HL-60 (cell line): ENCODE data around the gene NPAS1.

Experiments
- DNase-seq, 2 experiments: peaks; one replicate each; pipeline ENCODE4 v3.0.0-alpha.2; 2010 to 2020; ENCODE audit warnings: low read depth in 1 of 2, low spot score in 1 of 2
- H3K27ac ChIP-seq: fragments of 250-450 bp; sonication (Bioruptor Pico); replicated peaks from 2 replicates; pipeline ENCODE4 v1.5.1; 2020; ENCODE audit warnings: mild to moderate bottlenecking, moderate library complexity
- H3K27me3 ChIP-seq: fragments of 250-450 bp; sonication (Bioruptor Pico); 2 replicates; pipeline ENCODE4 v1.5.1; 2021; ENCODE audit warnings: mild to moderate bottlenecking, moderate library complexity; ENCODE audit not compliant: insufficient read depth, poor library complexity, severe bottlenecking
- H3K4me3 ChIP-seq: replicated peaks from 2 replicates; pipeline ENCODE4 v1.5.1; 2011; ENCODE audit warnings: mild to moderate bottlenecking, control low read depth, low read length; ENCODE audit not compliant: insufficient read depth
- CTCF ChIP-seq: IDR thresholded peaks from one replicate; pipeline ENCODE4 v1.5.1; 2011; ENCODE audit warnings: low read length, control low read depth, inconsistent platforms; ENCODE audit not compliant: insufficient read depth
- GABPA ChIP-seq: IDR thresholded peaks from 2 replicates; pipeline ENCODE4 v1.6.1; 2012; ENCODE audit warnings: low read depth
- POLR2AphosphoS5 ChIP-seq: IDR thresholded peaks from 2 replicates; pipeline ENCODE4 v1.6.1; 2012; ENCODE audit warnings: low read depth
- REST ChIP-seq: IDR thresholded peaks from 2 replicates; pipeline ENCODE4 v1.6.1; 2012; ENCODE audit warnings: low read depth; ENCODE audit not compliant: insufficient replicate concordance
- SPI1 ChIP-seq: IDR thresholded peaks from 2 replicates; pipeline ENCODE4 v1.6.1; 2012; ENCODE audit warnings: low read depth, mild to moderate bottlenecking, borderline replicate concordance

NPAS1 gene

GRCh38 chr19:47067215-47067847, 47.7 kb downstream of the NPAS1 start:
- H3K4me3 ChIP-seq: no peak overlapping the region
- no peaks in the 10 kb centered on the region for H3K27me3 ChIP-seq
- TF ChIP-seq GABPA: no peak
- no peak for TF ChIP-seq POLR2AphosphoS5
- no peak for TF ChIP-seq REST
- H3K27ac ChIP-seq: no peak overlapping the region
- DNase-seq: no peak

- TF ChIP-seq CTCF: no peak
- no peak for TF ChIP-seq SPI1
- no peak for TF ChIP-seq REST
- TF ChIP-seq GABPA: no peak
- TF ChIP-seq POLR2AphosphoS5: no peak
- DNase-seq: no peak
- H3K4me3 ChIP-seq: no peak overlapping the region
- no peak overlapping the region for H3K27ac ChIP-seq
- no peaks in the 10 kb centered on the region for H3K27me3 ChIP-seq
Observed at GRCh38 chr19:47068246-47068645, 48.6 kb downstream of the NPAS1 start.

GRCh38 chr19:47068876-47069406, 49.3 kb downstream of the NPAS1 start:
- no peaks in the 10 kb centered on the region for H3K27me3 ChIP-seq
- TF ChIP-seq POLR2AphosphoS5 (no peak), CTCF (no peak), GABPA (no peak), REST (no peak), SPI1 (no peak)
- no peak for DNase-seq
- H3K27ac ChIP-seq: no peak overlapping the region
- H3K4me3 ChIP-seq: no peak overlapping the region
